IMR-90 (cell line): ENCODE data around the gene CERS6. TPM values are rescaled to one million over a fixed set of nuclear protein-coding genes. Genes with fewer than 3 reads are reported as not detected.
A peak's percentile ranks its signal among the peaks of the same experiment; 100 is the strongest.

Experiments used
- ATAC-seq: fragments of 200-7000 bp; cut with Tn5 transposase; 2 replicates; pipeline ENCODE4 v1.9.1; 2020; ENCODE audit warnings: low read depth, mild to moderate bottlenecking, moderate library complexity
- BruUV-seq: library from RNA; stranded (reverse); fragments of 400-500 nt; replicated peaks from 2 replicates; lab custom pipeline; 2021; lab: Mats Ljungman, UMichigan
- CTCF ChIA-PET: fragments of 300-600 bp; formaldehyde crosslinking; extraction: SDS; loops from one replicate; lab custom pipeline; 2021; ENCODE audit warnings: antibody characterized with exemption; lab: Yijun Ruan, JAX
- POLR2A ChIA-PET: fragments of 300-600 bp; sonication (Branson Sonifier 250); formaldehyde crosslinking; loops from one replicate; lab custom pipeline; 2022; ENCODE audit warnings: antibody characterized with exemption; ENCODE audit not compliant: unreplicated experiment; lab: Charles Lee
- DNase-seq: peaks from one replicate; pipeline ENCODE4 v3.0.0; 2013
- H2AFZ ChIP-seq: replicated peaks from 2 replicates; pipeline ENCODE3; 2013; ENCODE audit warnings: low read length, mild to moderate bottlenecking; ENCODE audit not compliant: poor library complexity
- H2AK5ac ChIP-seq: 2 replicates; pipeline ENCODE4 v1.6.1; 2013; ENCODE audit warnings: low read depth, low read length, inconsistent platforms
- H2AK9ac ChIP-seq: replicated peaks from 2 replicates; pipeline ENCODE3; 2013; ENCODE audit warnings: mild to moderate bottlenecking, low read depth, low read length, moderate library complexity; ENCODE audit not compliant: poor library complexity
- H2BK120ac ChIP-seq: 2 replicates; pipeline ENCODE4 v1.6.1; 2013; ENCODE audit warnings: low read depth, low read length, inconsistent platforms
- H2BK15ac ChIP-seq: 3 replicates; pipeline ENCODE4 v1.6.1; 2013; ENCODE audit warnings: low read depth, low read length, inconsistent platforms
- H2BK20ac ChIP-seq: 2 replicates; pipeline ENCODE4 v1.6.1; 2013; ENCODE audit warnings: low read depth, mild to moderate bottlenecking, inconsistent platforms, low read length, moderate library complexity
- H2BK5ac ChIP-seq: 2 replicates; pipeline ENCODE4 v1.6.1; 2013; ENCODE audit warnings: mild to moderate bottlenecking, low read depth, low read length, inconsistent platforms; ENCODE audit not compliant: poor library complexity, severe bottlenecking
- H3K14ac ChIP-seq: replicated peaks from 2 replicates; pipeline ENCODE4 v1.6.1; 2013; ENCODE audit warnings: low read depth, low read length, inconsistent platforms
- H3K18ac ChIP-seq: 2 replicates; pipeline ENCODE4 v1.6.1; 2013; ENCODE audit warnings: low read depth, low read length, control low read depth
- H3K23ac ChIP-seq: 2 replicates; pipeline ENCODE4 v1.6.1; 2013; ENCODE audit warnings: low read depth, low read length, inconsistent platforms
- H3K27ac ChIP-seq: 2 replicates; pipeline ENCODE4 v1.5.1; 2013; ENCODE audit warnings: mild to moderate bottlenecking, control low read depth, low read length; ENCODE audit not compliant: insufficient read depth
- H3K27me3 ChIP-seq: 2 replicates; pipeline ENCODE4 v1.6.1; 2013; ENCODE audit warnings: low read length; ENCODE audit not compliant: control insufficient read depth, insufficient read depth
- H3K36me3 ChIP-seq: 2 replicates; pipeline ENCODE4 v1.6.1; 2013; ENCODE audit warnings: low read length, mixed read lengths; ENCODE audit not compliant: control insufficient read depth, insufficient read depth
- H3K4ac ChIP-seq: 2 replicates; pipeline ENCODE4 v1.6.1; 2013; ENCODE audit warnings: low read depth, low read length, inconsistent platforms
- H3K4me1 ChIP-seq: 2 replicates; pipeline ENCODE4 v1.6.1; 2013; ENCODE audit warnings: low read length, mixed read lengths; ENCODE audit not compliant: control insufficient read depth, insufficient read depth
- H3K4me2 ChIP-seq: 2 replicates; pipeline ENCODE4 v1.6.1; 2013; ENCODE audit warnings: low read depth, mild to moderate bottlenecking, control low read depth, low read length, moderate library complexity
- H3K4me3 ChIP-seq: 2 replicates; pipeline ENCODE4 v1.5.1; 2013; ENCODE audit warnings: low read depth, mild to moderate bottlenecking, control low read depth, low read length, moderate library complexity; ENCODE audit not compliant: insufficient read depth
- H3K56ac ChIP-seq: 2 replicates; pipeline ENCODE4 v1.6.1; 2013; ENCODE audit warnings: low read length, inconsistent platforms; ENCODE audit not compliant: insufficient read depth; ENCODE audit errors: extremely low read depth
- H3K79me1 ChIP-seq, 2 experiments: 2 replicates each; pipeline ENCODE4 v1.6.1; 2013; ENCODE audit warnings: low read length in 2 of 2, inconsistent platforms in 1 of 2, low read depth in 1 of 2
- H3K9ac ChIP-seq: 2 replicates; pipeline ENCODE4 v1.6.1; 2013; ENCODE audit warnings: low read depth, low read length, control low read depth
- H3K9me1 ChIP-seq: 2 replicates; pipeline ENCODE4 v1.6.1; 2013; ENCODE audit warnings: low read length, inconsistent platforms; ENCODE audit not compliant: insufficient read depth
- H3K9me3 ChIP-seq: 2 replicates; pipeline ENCODE4 v1.6.1; 2013; ENCODE audit warnings: low read length; ENCODE audit not compliant: control insufficient read depth, insufficient read depth
- H4K20me1 ChIP-seq: 2 replicates; pipeline ENCODE4 v1.6.1; 2013; ENCODE audit warnings: low read length, inconsistent platforms; ENCODE audit not compliant: insufficient read depth
- H4K5ac ChIP-seq: 2 replicates; pipeline ENCODE4 v1.6.1; 2013; ENCODE audit warnings: mild to moderate bottlenecking, low read depth, low read length, control low read depth
- H4K8ac ChIP-seq, 2 experiments: 2 replicates each; pipeline ENCODE4 v1.6.1; 2013; ENCODE audit warnings: low read depth in 2 of 2, low read length in 2 of 2, control low read depth in 1 of 2, inconsistent platforms in 1 of 2
- H4K91ac ChIP-seq: 2 replicates; pipeline ENCODE4 v1.6.1; 2013; ENCODE audit warnings: low read depth, low read length, inconsistent platforms; ENCODE audit not compliant: insufficient read depth
- BHLHE40 ChIP-seq: fragments of 150-350 bp; IDR thresholded peaks from 2 replicates; pipeline ENCODE4 v1.6.1; 2016; ENCODE audit warnings: mild to moderate bottlenecking, low read depth, low read length
- CHD1 ChIP-seq: IDR thresholded peaks from 2 replicates; pipeline ENCODE4 v1.6.1; 2012; ENCODE audit warnings: low read depth, low read length, improper control_type of control experiment
- CTCF ChIP-seq: conservative IDR thresholded peaks from 2 replicates; pipeline ENCODE4 v1.5.1; 2012; ENCODE audit warnings: mild to moderate bottlenecking, low read depth, low read length, improper control_type of control experiment
- ELK1 ChIP-seq: fragments of 150-350 bp; IDR thresholded peaks from 2 replicates; pipeline ENCODE4 v1.6.1; 2016; ENCODE audit warnings: low read depth, mild to moderate bottlenecking, low read length, moderate library complexity, borderline replicate concordance
- FOS ChIP-seq: fragments of 150-350 bp; IDR thresholded peaks from 2 replicates; pipeline ENCODE4 v1.6.1; 2016; ENCODE audit warnings: low read depth, low read length
- MAFK ChIP-seq: IDR thresholded peaks from 2 replicates; pipeline ENCODE4 v1.6.1; 2012; ENCODE audit warnings: low read depth, low read length, improper control_type of control experiment
- MAZ ChIP-seq: IDR thresholded peaks from 2 replicates; pipeline ENCODE4 v1.6.1; 2012; ENCODE audit warnings: low read depth, mild to moderate bottlenecking, low read length, improper control_type of control experiment, moderate library complexity, borderline replicate concordance
- MXI1 ChIP-seq: IDR thresholded peaks from 2 replicates; pipeline ENCODE4 v1.6.1; 2012; ENCODE audit warnings: low read depth, mild to moderate bottlenecking, low read length, moderate library complexity, borderline replicate concordance
- NFE2L2 ChIP-seq: fragments of 150-350 bp; IDR thresholded peaks from 2 replicates; pipeline ENCODE4 v1.6.1; 2016; ENCODE audit warnings: low read depth, mild to moderate bottlenecking, low read length
- POLR2A ChIP-seq: IDR thresholded peaks from 2 replicates; pipeline ENCODE4 v1.6.1; 2012; ENCODE audit warnings: mild to moderate bottlenecking, low read depth, low read length
- RAD21 ChIP-seq: IDR thresholded peaks from 2 replicates; pipeline ENCODE4 v1.6.1; 2012; ENCODE audit warnings: low read length, improper control_type of control experiment
- RCOR1 ChIP-seq: IDR thresholded peaks from 2 replicates; pipeline ENCODE4 v1.6.1; 2012; ENCODE audit warnings: mild to moderate bottlenecking, low read length, improper control_type of control experiment; ENCODE audit not compliant: insufficient replicate concordance
- RFX5 ChIP-seq: IDR thresholded peaks from 2 replicates; pipeline ENCODE4 v1.8.0; 2012; ENCODE audit warnings: low read depth, mild to moderate bottlenecking, low read length, moderate library complexity
- SMC3 ChIP-seq: fragments of 150-350 bp; IDR thresholded peaks from 2 replicates; pipeline ENCODE4 v1.6.1; 2016; ENCODE audit warnings: low read depth, mild to moderate bottlenecking, antibody characterized with exemption, low read length, moderate library complexity
- USF2 ChIP-seq: fragments of 150-350 bp; IDR thresholded peaks from 2 replicates; pipeline ENCODE4 v1.6.1; 2017; ENCODE audit warnings: mild to moderate bottlenecking, antibody characterized with exemption, low read length, low read depth
- WGBS, 2 experiments: methylation state at CpG; one replicate each; pipeline versions ENCODE4 v1.1.5 to v1.1.7; 2013; ENCODE audit warnings: missing lambda C conversion rate in 2 of 2; ENCODE audit not compliant: insufficient read length in 1 of 2; ENCODE audit errors: extremely low coverage in 2 of 2; 5-methylcytosine and 5-hydroxymethylcytosine counted together
- dilution Hi-C: fragments of 300-500 bp; cut with HindIII; formaldehyde crosslinking; loops from one replicate; pipeline ENCODE4 v1.14.3; 2018; ENCODE audit warnings: low sequenced_read_pairs; ENCODE audit not compliant: unreplicated experiment
- in situ Hi-C: fragments of 300-500 bp; cut with MboI; formaldehyde crosslinking; loops from 3 replicates; pipeline ENCODE4 v1.14.3; 2019; ENCODE audit warnings: low sequenced_read_pairs, inconsistent platforms, mixed read lengths
- intact Hi-C: fragments of 100-400 bp; cut with micrococcal nuclease; formaldehyde crosslinking; loops from 2 replicates; pipeline ENCODE4 v1.10.0; 2022
- polyA plus RNA-seq, 3 experiments: library from polyadenylated mRNA; depleted of rRNA; stranded (reverse); fragments of >200 nt; gene quantifications; 2 replicates each; pipeline ENCODE4 v1.2.3, GENCODE V29; 2012; ENCODE audit warnings: low replicate concordance in 1 of 3
- total RNA-seq: library from RNA; depleted of rRNA; stranded (reverse); fragments of >200 nt; gene quantifications from 2 replicates; pipeline ENCODE4 v1.2.3, GENCODE V29; 2012

CERS6 gene
- total and polyA plus RNA-seq, 2 of the 4 experiments (the other 2 are of a cell fraction): 2.1 to 5.7 TPM

- TF ChIP-seq MXI1: no peak
- TF ChIP-seq NFE2L2: no peak
- no peak for TF ChIP-seq USF2
- no peak for TF ChIP-seq FOS
- TF ChIP-seq CHD1: no peak
- no peak for TF ChIP-seq RAD21
- no peak for TF ChIP-seq SMC3
- TF ChIP-seq BHLHE40: no peak
- no peak for TF ChIP-seq MAFK
- no peak for TF ChIP-seq POLR2A
- TF ChIP-seq CTCF: no peak
- TF ChIP-seq MAZ: no peak
- TF ChIP-seq ELK1: no peak
- TF ChIP-seq RFX5: no peak
- no peak for TF ChIP-seq RCOR1
- Histone ChIP-seq H3K14ac (no peak overlapping the region), H3K4me3 (no peak overlapping the region), H3K9me1 (no peaks in the 10 kb centered on the region), H2AK5ac (no peak overlapping the region), H3K79me1 (peaks cover 0 to 3% of the 10 kb centered on the region in 2 experiments; a peak in 1 of 4 replicates), H3K23ac (no peak overlapping the region), H2BK120ac (no peak overlapping the region), H3K27ac (no peak overlapping the region), H4K20me1 (no peaks in the 10 kb centered on the region), H4K5ac (no peak overlapping the region), H2AFZ (no peak overlapping the region), H3K56ac (no peak overlapping the region), H3K36me3 (no peaks in the 10 kb centered on the region), H3K9ac (no peak overlapping the region), H3K27me3 (no peaks in the 10 kb centered on the region), H3K18ac (no peak overlapping the region; the same call in 1 of the 2 replicates), H4K91ac (no peak overlapping the region), H3K9me3 (no peaks in the 10 kb centered on the region; the same call in 1 of the 2 replicates), H2BK15ac (no peak overlapping the region), H2BK5ac (no peak overlapping the region), H4K8ac (no peak overlapping the region), H2BK20ac (no peak overlapping the region), H3K4ac (no peak overlapping the region), H3K4me1 (peaks cover 4% of the 10 kb centered on the region; the same call in 1 of the 2 replicates), H3K4me2 (peak overlapping the region; percentile 59), H2AK9ac (no peak overlapping the region)
- in situ Hi-C loops (no loop called here), intact Hi-C loops (no loop called here), dilution Hi-C loops (no loop called here)
- DNase-seq: no peak
- CTCF ChIA-PET: no interaction called here
- no peak for ATAC-seq
- WGBS, 2 experiments: no CpG with 5 or more reads among the region's 3 CpGs
- no TSS peak for BruUV-seq
- POLR2A ChIA-PET: no interaction called here
Observed at GRCh38 chr2:168490946-168491605, 35.0 kb downstream of the CERS6 start.
